K562 (cell line): ENCODE results near the gene ADD2. TPM values are rescaled to one million over a fixed set of nuclear protein-coding genes. Genes with fewer than 3 reads are reported as not detected.

Source experiments
- ATAC-seq: fragments of 200-7000 bp; cut with Tn5 transposase; 3 replicates; pipeline ENCODE4 v1.9.1; 2020; ENCODE audit warnings: moderate library complexity
- BruUV-seq: library from RNA; stranded (reverse); fragments of 400-500 nt; replicated peaks from 2 replicates; lab custom pipeline; 2021; lab: Mats Ljungman, UMichigan
- CTCF ChIA-PET: fragments of 300-600 bp; formaldehyde crosslinking; extraction: SDS; loops from one replicate; lab custom pipeline; 2021; ENCODE audit warnings: low intra/inter-chr PET ratio; lab: Yijun Ruan, JAX
- POLR2A ChIA-PET: fragments of 300-600, 350-650 bp; sonication (Branson Sonifier 250); formaldehyde crosslinking; extraction: SDS; loops from one replicate; lab custom pipeline; 2021; ENCODE audit warnings: antibody characterized with exemption, inconsistent platforms; lab: Yijun Ruan, JAX
- DNase-seq, 4 experiments: peaks; one replicate each; pipeline versions ENCODE4 v3.0.0 to v3.0.0-alpha.2; 2011 to 2018; ENCODE audit warnings: low spot score in 3 of 4, mixed read lengths in 3 of 4; ENCODE audit errors: extremely low read depth in 1 of 4
- FAIRE-seq: peaks from 2 replicates; lab custom pipeline; 2011; peaks lifted over from hg19 to GRCh38; lab: Jason Lieb, UNC
- H2AFZ ChIP-seq: 2 replicates; pipeline ENCODE4 v1.6.0; 2011; ENCODE audit warnings: low read depth, low read length, control low read depth, inconsistent platforms
- H3K27ac ChIP-seq: fragments of 200-600 bp; 3 replicates; pipeline ENCODE4 v1.8.0; 2011; ENCODE audit warnings: low read depth, mild to moderate bottlenecking, control low read depth, inconsistent platforms, low read length, moderate library complexity, mixed read lengths; ENCODE audit errors: extremely low read depth
- H3K27me3 ChIP-seq, 2 experiments: fragments of 300-600 bp in 1 of 2; 2 replicates in 1 of 2; 3 replicates in 1 of 2; pipeline versions ENCODE4 v1.6.0 to v1.8.0; 2011; ENCODE audit warnings: inconsistent platforms in 2 of 2, low read length in 2 of 2, mild to moderate bottlenecking in 1 of 2, mixed read lengths in 1 of 2, moderate library complexity in 1 of 2; ENCODE audit not compliant: control insufficient read depth in 2 of 2, insufficient read depth in 2 of 2
- H3K36me3 ChIP-seq: fragments of 300-600 bp; 3 replicates; pipeline ENCODE4 v1.8.0; 2011; ENCODE audit warnings: mild to moderate bottlenecking, low read length, inconsistent platforms; ENCODE audit not compliant: control insufficient read depth, insufficient read depth
- H3K4me1 ChIP-seq, 2 experiments: fragments of 200-600 bp in 1 of 2; replicated peaks in 1 of 2; 2 replicates in 1 of 2; 3 replicates in 1 of 2; pipeline versions ENCODE4 v1.5.1 to v1.8.0; 2011; ENCODE audit warnings: inconsistent platforms in 2 of 2, low read length in 2 of 2, mild to moderate bottlenecking in 1 of 2, mixed read lengths in 1 of 2, moderate library complexity in 1 of 2; ENCODE audit not compliant: control insufficient read depth in 2 of 2, insufficient read depth in 2 of 2
- H3K4me2 ChIP-seq: 2 replicates; pipeline ENCODE4 v1.6.1; 2011; ENCODE audit warnings: low read length, control low read depth, inconsistent platforms, mixed read lengths; ENCODE audit not compliant: insufficient read depth
- H3K4me3 ChIP-seq: fragments of 200-600 bp; sonication (generic), shearing (Covaris generic); 2 replicates; pipeline ENCODE4 v1.5.1; 2016; ENCODE audit warnings: control low read depth, inconsistent platforms
- H3K79me2 ChIP-seq: fragments of 200-600 bp; 3 replicates; pipeline ENCODE4 v1.8.0; 2011; ENCODE audit warnings: low read length, inconsistent platforms; ENCODE audit not compliant: control insufficient read depth, insufficient read depth
- H3K9ac ChIP-seq, 2 experiments: 2 replicates each; pipeline versions ENCODE4 v1.6.0 to v1.6.1; 2011; ENCODE audit warnings: low read depth in 2 of 2, low read length in 2 of 2, control low read depth in 1 of 2, inconsistent platforms in 1 of 2, mild to moderate bottlenecking in 1 of 2, mixed read lengths in 1 of 2; ENCODE audit not compliant: insufficient read depth in 1 of 2
- H3K9me1 ChIP-seq: one replicate; pipeline ENCODE4 v1.6.0; 2011; ENCODE audit warnings: inconsistent platforms, mild to moderate bottlenecking, low read length, moderate library complexity; ENCODE audit not compliant: control insufficient read depth, insufficient read depth
- H3K9me3 ChIP-seq: replicated peaks from 2 replicates; pipeline ENCODE4 v1.5.1; 2011; ENCODE audit warnings: low read depth, low read length, inconsistent platforms; ENCODE audit not compliant: control insufficient read depth, insufficient read depth
- H4K20me1 ChIP-seq: replicated peaks from 2 replicates; pipeline ENCODE4 v1.6.1; 2011; ENCODE audit warnings: low read length, inconsistent platforms, mixed read lengths; ENCODE audit not compliant: control insufficient read depth, insufficient read depth
- CCNT2 ChIP-seq: IDR thresholded peaks from 2 replicates; pipeline ENCODE4 v1.6.1; 2011; ENCODE audit warnings: borderline replicate concordance, low read depth, mild to moderate bottlenecking, moderate library complexity, mixed read lengths, low read length; ENCODE audit not compliant: insufficient read length; ENCODE audit errors: extremely low read depth
- CREM ChIP-seq: IDR thresholded peaks from 2 replicates; pipeline ENCODE4 v1.6.1; 2014; ENCODE audit warnings: antibody characterized with exemption, low read depth
- HNRNPL ChIP-seq: fragments of 200-400 bp; formaldehyde crosslinking; IDR thresholded peaks from 2 replicates; pipeline ENCODE4 v1.6.1; 2017; ENCODE audit warnings: low read depth, mild to moderate bottlenecking, low read length
- JUND ChIP-seq, 2 experiments: IDR thresholded peaks; 2 replicates in 1 of 2; 3 replicates in 1 of 2; pipeline ENCODE4 v1.6.1; 2011; ENCODE audit warnings: borderline replicate concordance in 2 of 2, low read depth in 2 of 2, low read length in 2 of 2, improper control_type of control experiment in 1 of 2, missing biosample characterization in 1 of 2, missing genetic modification characterization in 1 of 2, missing genetic modification reagents in 1 of 2
- NCOA2 ChIP-seq, 2 experiments: fragments of 450-650 bp; IDR thresholded peaks; 2 replicates each; pipeline ENCODE4 v1.6.1; 2018; ENCODE audit warnings: mild to moderate bottlenecking in 2 of 2, moderate library complexity in 1 of 2; ENCODE audit not compliant: partially characterized antibody in 2 of 2
- RCOR1 ChIP-seq, 2 experiments: IDR thresholded peaks; 2 replicates each; pipeline ENCODE4 v1.6.1; 2012; ENCODE audit warnings: low read depth in 2 of 2, low read length in 2 of 2, borderline replicate concordance in 1 of 2, improper control_type of control experiment in 1 of 2
- TAL1 ChIP-seq: fragments of 450-650 bp; IDR thresholded peaks from 2 replicates; pipeline ENCODE4 v1.6.1; 2016; ENCODE audit warnings: mild to moderate bottlenecking
- TCF3 ChIP-seq: sonication (generic); formaldehyde crosslinking; IDR thresholded peaks from 2 replicates; pipeline ENCODE4 v1.4.0; 2020; ENCODE audit warnings: mild to moderate bottlenecking, missing genetic modification reagents
- WGBS: fragments of 100-300 bp; shearing (Covaris generic); methylation state at CpG from one replicate; pipeline ENCODE4 v1.1.6; 2016; ENCODE audit warnings: low coverage, mixed read lengths; ENCODE audit not compliant: insufficient coverage; ENCODE audit errors: missing lambda C conversion rate; 5-methylcytosine and 5-hydroxymethylcytosine counted together
- in situ Hi-C: fragments of 300-500 bp; cut with MboI; formaldehyde crosslinking; loops from 4 replicates; pipeline ENCODE4 v1.15.0; 2018; ENCODE audit warnings: inconsistent platforms, mixed read lengths
- intact Hi-C: fragments of 100-400 bp; cut with micrococcal nuclease; formaldehyde crosslinking; loops from 2 replicates; pipeline ENCODE4 v1.14.2; 2022
- polyA plus RNA-seq, 8 experiments: library from polyadenylated mRNA; depleted of rRNA in 4 of 8; stranded (reverse) in 5 of 8; unstranded in 3 of 8; fragments of >200 nt; fragmentation: Nextera tagmentation in 2 of 8; fragmentation: Illumina TruSeq in 1 of 8; extraction: Ambion mirVana in 2 of 8; extraction: Trizol in 1 of 8; gene quantifications; 2 replicates each; pipeline versions ENCODE4 v1.2.1 to v1.2.3, GENCODE V29; 2011 to 2014; ENCODE audit warnings: inconsistent platforms in 1 of 8, missing spikeins in 1 of 8
- total RNA-seq, 7 experiments: library from RNA; depleted of rRNA in 6 of 7; stranded (reverse); fragments of >200 nt in 6 of 7; fragmentation: Illumina TruSeq in 2 of 7; extraction: Trizol in 2 of 7; gene quantifications; 2 replicates each; pipeline versions ENCODE4 v1.2.1 to v1.2.3, GENCODE V29; 2011 to 2021; ENCODE audit warnings: low replicate concordance in 1 of 7
- TF ChIP-seq, protein P1 (sequence below): sonication (generic); formaldehyde crosslinking; IDR thresholded peaks from 2 replicates; pipeline ENCODE4 v1.8.0; 2022; ENCODE audit warnings: mild to moderate bottlenecking, low read depth, missing genetic modification reagents
- TF ChIP-seq, protein P2 (sequence below): fragments of 150-350 bp; conservative IDR thresholded peaks from 2 replicates; pipeline ENCODE4 v1.6.1; 2014; ENCODE audit warnings: low read length
- TF ChIP-seq, protein P3 (sequence below): fragments of 250-450 bp; sonication (Bioruptor Pico); IDR thresholded peaks from 2 replicates; pipeline ENCODE4 v1.4.0; 2020; ENCODE audit warnings: mild to moderate bottlenecking, moderate library complexity

The ADD2 gene
- total and polyA plus RNA-seq, 9 of the 15 experiments (the other 6 are each of a cell fraction or from before 2014, with no cell fraction given): 3.5 to 63.0 (median 36.2) TPM

DNA sequence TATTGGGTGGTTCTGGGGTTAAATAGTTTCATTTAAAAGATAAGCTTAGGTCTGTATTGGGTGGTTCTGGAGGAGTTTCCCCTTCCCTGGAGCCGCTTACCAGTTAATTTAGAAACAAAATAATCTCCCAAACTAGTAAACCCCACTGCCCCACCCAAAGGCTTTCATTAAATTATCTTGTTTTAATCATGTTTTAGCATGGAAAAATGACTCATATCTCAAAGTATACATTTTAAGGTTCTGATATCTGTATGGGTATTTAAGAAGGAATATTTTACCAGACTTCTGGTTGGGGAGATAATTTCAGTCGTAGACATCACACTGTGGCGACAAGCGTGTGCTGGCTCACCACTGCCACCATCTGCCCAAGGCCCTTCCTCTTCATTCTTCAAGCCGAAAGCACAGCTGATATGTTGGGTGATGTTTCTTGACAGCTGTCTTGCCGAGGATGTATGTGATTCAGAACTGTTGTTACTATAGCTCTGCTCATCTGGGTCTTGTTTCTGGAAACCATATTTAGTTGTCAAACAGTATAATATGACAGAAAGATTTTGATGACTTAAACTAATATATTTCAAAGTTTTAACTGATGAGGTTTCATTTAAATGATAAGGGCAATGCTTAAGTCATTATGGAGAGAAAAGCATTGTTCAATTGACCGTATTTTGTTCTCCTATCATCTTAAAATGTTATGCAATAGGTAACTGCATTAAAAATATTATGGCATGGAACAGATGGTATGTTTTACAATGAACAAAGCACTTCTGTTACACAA lies 17.3 kb upstream of the ADD2 start:
- Histone ChIP-seq H3K9me3 (no peaks in the 10 kb centered on the region), H4K20me1 (no peaks in the 10 kb centered on the region), H3K79me2 (no peaks in the 10 kb centered on the region), H3K4me2 (no peak overlapping the region), H3K9ac (no peak overlapping the region), H3K4me1 (peaks cover 0 to 9% of the 10 kb centered on the region in 2 experiments; a peak in 3 of 5 replicates), H3K9me1 (no peaks in the 10 kb centered on the region), H3K27ac (no peak overlapping the region), H2AFZ (peak overlapping the region; percentile 65; the same call in 1 of the 2 replicates), H3K4me3 (no peak overlapping the region), H3K27me3 (peaks cover 3 to 10% of the 10 kb centered on the region in 2 experiments; a peak in 4 of 5 replicates), H3K36me3 (no peaks in the 10 kb centered on the region)
- BruUV-seq: no TSS peak
- intact Hi-C loops: loop anchor here (1.0 to 10.0 kb wide), 5 partner anchors 77 to 483 kb away; partner anchors contain the start of gene FAM136A
- in situ Hi-C loops: loop anchor here (25.0 kb wide), 1 partner anchor 473 kb away; the partner anchor contains the start of gene FAM136A
- DNase-seq (peak; percentile 61 to 85 (median 70)), ATAC-seq (peak; percentile 96), FAIRE-seq (peak; percentile 98)
- WGBS: under 1% methylated on average over 7 of the region's 7 CpGs
- ChIA-PET CTCF (interaction anchor here (0.7 to 2.0 kb wide), 4 partner anchors 98 to 481 kb away, joined by 3 to 20 read pairs (median 3); no protein-coding TSS in a partner anchor), POLR2A (interaction anchor here (0.9 to 1.4 kb wide), 3 partner anchors 10 to 99 kb away, joined by 5 to 6 read pairs (median 5); partner anchors contain the start of gene ADD2)
- TF ChIP-seq, protein P1, sequence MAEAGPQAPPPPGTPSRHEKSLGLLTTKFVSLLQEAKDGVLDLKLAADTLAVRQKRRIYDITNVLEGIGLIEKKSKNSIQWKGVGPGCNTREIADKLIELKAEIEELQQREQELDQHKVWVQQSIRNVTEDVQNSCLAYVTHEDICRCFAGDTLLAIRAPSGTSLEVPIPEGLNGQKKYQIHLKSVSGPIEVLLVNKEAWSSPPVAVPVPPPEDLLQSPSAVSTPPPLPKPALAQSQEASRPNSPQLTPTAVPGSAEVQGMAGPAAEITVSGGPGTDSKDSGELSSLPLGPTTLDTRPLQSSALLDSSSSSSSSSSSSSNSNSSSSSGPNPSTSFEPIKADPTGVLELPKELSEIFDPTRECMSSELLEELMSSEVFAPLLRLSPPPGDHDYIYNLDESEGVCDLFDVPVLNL (CRISPR knock-in tag): no peak
- TF ChIP-seq CREM (peak; percentile 79), CCNT2 (peak; percentile 21), HNRNPL (no peak), TAL1 (peak; percentile 42; the same call in 1 of the 2 replicates), NCOA2 (IDR thresholded peaks at IDR 0.05; ENCODE audit: partially characterized antibody in 2 of 2) (peak in 1 of 2 experiments; percentile 47), JUND (IDR thresholded peaks at IDR 0.05; ENCODE audit: borderline replicate concordance, low read depth, low read length) (peak; percentile 74), JUND (tag; IDR thresholded peaks at IDR 0.05; ENCODE audit: borderline replicate concordance, low read depth, low read length) (peak; percentile 58; the same call in 1 of the 3 replicates), TCF3 (CRISPR knock-in tag) (peak; percentile 64), RCOR1 (IDR thresholded peaks at IDR 0.05; ENCODE audit: borderline replicate concordance in 1 of 2, low read depth in 2 of 2, low read length in 2 of 2) (0 out of 4 replicates have a peak, but pooled peaks of 1 of the 2 experiments have one; percentile 69)
- TF ChIP-seq, protein P2, sequence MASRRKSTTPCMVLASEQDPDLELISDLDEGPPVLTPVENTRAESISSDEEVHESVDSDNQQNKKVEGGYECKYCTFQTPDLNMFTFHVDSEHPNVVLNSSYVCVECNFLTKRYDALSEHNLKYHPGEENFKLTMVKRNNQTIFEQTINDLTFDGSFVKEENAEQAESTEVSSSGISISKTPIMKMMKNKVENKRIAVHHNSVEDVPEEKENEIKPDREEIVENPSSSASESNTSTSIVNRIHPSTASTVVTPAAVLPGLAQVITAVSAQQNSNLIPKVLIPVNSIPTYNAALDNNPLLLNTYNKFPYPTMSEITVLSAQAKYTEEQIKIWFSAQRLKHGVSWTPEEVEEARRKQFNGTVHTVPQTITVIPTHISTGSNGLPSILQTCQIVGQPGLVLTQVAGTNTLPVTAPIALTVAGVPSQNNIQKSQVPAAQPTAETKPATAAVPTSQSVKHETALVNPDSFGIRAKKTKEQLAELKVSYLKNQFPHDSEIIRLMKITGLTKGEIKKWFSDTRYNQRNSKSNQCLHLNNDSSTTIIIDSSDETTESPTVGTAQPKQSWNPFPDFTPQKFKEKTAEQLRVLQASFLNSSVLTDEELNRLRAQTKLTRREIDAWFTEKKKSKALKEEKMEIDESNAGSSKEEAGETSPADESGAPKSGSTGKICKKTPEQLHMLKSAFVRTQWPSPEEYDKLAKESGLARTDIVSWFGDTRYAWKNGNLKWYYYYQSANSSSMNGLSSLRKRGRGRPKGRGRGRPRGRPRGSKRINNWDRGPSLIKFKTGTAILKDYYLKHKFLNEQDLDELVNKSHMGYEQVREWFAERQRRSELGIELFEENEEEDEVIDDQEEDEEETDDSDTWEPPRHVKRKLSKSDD: no peak
- TF ChIP-seq, protein P3, sequence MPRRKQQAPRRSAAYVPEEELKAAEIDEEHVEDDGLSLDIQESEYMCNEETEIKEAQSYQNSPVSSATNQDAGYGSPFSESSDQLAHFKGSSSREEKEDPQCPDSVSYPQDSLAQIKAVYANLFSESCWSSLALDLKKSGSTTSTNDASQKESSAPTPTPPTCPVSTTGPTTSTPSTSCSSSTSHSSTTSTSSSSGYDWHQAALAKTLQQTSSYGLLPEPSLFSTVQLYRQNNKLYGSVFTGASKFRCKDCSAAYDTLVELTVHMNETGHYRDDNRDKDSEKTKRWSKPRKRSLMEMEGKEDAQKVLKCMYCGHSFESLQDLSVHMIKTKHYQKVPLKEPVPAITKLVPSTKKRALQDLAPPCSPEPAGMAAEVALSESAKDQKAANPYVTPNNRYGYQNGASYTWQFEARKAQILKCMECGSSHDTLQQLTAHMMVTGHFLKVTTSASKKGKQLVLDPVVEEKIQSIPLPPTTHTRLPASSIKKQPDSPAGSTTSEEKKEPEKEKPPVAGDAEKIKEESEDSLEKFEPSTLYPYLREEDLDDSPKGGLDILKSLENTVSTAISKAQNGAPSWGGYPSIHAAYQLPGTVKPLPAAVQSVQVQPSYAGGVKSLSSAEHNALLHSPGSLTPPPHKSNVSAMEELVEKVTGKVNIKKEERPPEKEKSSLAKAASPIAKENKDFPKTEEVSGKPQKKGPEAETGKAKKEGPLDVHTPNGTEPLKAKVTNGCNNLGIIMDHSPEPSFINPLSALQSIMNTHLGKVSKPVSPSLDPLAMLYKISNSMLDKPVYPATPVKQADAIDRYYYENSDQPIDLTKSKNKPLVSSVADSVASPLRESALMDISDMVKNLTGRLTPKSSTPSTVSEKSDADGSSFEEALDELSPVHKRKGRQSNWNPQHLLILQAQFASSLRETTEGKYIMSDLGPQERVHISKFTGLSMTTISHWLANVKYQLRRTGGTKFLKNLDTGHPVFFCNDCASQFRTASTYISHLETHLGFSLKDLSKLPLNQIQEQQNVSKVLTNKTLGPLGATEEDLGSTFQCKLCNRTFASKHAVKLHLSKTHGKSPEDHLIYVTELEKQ (CRISPR knock-in tag): no peak
